GDM1 (cell line): ENCODE data around the gene LRRC75B.

Experiments used
- DNase-seq: peaks from one replicate; lab custom pipeline; 2025; lab: John Stamatoyannopoulos, UW

The LRRC75B gene

GRCh38 chr22:24585461-24585860 is 7.4 kb downstream of the LRRC75B start:
- no peak for DNase-seq

- DNase-seq = no peak
Observed at GRCh38 chr22:24584871-24585411, 7.9 kb downstream of the LRRC75B start.

DNA sequence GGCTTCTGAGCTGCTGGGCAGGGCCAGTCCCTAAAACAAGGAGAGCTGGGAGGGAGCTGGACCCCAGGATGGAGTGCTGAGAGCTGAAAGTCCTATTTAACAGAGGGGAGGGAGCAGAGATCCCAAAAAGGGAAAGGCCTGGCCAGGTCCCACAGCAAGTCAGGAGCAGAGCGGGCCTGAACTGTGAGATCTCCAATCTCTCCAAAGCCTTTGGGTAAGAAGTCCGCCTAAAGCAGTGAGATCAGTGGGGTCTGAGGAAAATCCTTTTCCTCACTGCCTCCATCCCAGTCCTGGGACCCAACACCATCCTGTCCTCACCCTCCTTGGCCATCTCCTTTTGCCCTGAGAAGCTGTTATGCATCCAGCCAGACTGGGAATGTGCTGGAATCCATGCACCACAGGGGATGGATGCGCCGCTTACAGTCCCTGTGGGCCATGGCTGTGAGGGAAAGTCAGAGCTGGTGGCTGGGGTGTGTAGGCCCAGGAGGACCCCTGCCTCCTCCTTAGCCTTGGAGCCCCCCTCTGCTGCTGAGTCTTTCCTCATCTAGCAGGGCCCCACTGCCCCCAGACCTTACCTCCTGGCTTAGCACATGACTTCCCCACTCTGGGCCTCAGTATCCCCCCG is 8.6 kb downstream of the LRRC75B start:
- DNase-seq = no peak

DNA sequence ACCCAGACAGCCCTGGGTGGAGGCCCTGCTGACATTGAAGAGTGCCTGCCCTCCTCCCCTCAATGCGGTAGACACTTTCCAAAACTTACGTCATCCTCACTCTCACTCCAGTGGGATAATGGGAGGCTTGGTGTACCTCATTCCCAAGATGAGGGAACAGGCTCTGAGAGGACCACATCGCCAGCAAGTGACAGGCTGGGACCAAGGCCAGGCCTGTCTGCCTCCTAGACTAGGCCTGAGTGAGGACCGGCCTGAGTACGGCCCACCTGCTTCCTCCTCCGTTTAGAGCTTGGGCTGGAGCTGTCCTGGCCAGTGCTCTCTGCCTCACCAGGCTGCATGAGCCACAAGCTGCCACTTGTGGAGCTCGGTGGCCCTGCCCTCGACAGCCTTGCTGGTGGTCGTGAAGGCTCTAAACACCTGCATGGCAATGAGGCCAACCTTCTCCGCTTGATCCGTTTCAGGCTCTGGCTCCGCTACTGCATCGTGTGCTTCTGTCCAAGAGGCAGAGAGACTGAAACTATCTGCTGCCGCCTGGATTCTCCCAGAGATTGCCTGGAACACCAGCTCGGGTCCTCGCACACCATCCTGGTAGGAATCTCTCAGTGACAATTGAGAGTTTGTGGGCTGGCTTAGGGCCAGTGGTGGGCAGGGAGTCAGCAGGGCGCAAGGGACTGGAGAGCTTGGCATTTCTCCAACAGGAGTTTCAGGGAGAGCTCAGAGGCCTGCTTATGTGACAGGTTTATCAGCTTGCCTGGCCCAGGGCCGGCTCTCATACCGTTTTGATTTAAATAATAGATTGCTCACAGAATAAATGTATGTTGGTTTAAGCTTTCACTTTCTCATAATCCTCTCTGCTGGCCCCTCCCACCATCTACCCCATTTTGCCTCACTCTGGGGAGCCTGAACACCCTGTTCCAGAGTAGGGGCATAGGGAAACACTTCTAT is 9.4 kb downstream of the LRRC75B start:
- no peak for DNase-seq

GRCh38 chr22:24582056-24582814 is 10.6 kb downstream of the LRRC75B start:
- DNase-seq = no peak

GRCh38 chr22:24580276-24580675 is 12.6 kb downstream of the LRRC75B start:
- no peak for DNase-seq

GRCh38 chr22:24579258-24579601 is 13.6 kb downstream of the LRRC75B start:
- no peak for DNase-seq

DNA sequence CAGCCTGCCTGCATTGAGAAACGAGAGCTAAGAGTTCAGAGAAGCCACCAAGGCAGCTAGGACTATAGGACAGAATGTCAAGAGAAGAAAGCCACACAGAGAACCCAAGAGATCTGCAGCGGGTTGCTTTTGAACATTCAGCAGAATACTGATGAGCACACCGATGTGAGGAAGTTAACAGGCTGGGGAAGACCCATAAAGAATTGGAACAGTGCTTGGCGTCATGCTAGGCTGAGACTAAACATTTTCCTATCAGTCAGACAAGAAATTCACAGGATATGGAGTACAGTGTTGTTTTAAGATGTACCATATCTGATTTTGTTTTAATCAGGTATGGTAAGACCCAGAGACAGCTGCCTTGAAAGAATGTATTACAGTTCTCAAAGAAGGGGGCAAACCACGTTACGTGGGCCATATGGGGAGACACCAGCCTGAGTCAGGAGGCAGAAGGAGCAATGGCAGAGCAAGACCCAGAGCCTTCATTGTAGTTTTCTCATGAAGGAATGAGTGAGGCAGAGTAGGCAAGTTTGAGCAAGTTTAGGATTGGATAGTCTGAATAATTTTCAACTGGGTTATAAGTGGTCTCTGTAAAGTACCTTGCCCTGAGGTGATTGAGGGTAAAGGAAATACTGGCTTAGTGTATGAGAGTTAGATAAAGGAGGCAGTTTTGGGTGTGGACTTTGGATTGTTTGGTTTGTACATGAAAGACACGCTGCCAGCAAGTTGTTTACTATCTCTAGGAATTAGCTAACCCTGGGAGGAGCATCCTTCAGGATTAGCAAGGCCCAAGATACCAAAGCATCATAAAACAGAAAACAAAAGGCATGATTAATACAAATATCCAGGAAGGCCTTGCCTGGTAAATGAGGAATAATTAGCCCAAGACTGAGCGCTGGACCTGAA is 14.3 kb downstream of the LRRC75B start:
- DNase-seq = no peak

GRCh38 chr22:24576778-24577177 is 16.1 kb downstream of the LRRC75B start:
- DNase-seq = no peak

- no peak for DNase-seq
Observed at GRCh38 chr22:24571266-24571665, 21.6 kb downstream of the LRRC75B start.

- no peak for DNase-seq
Observed at GRCh38 chr22:24567668-24568067, 25.2 kb downstream of the LRRC75B start.

- no peak for DNase-seq
Observed at GRCh38 chr22:24566899-24567511, 25.9 kb downstream of the LRRC75B start.

DNA sequence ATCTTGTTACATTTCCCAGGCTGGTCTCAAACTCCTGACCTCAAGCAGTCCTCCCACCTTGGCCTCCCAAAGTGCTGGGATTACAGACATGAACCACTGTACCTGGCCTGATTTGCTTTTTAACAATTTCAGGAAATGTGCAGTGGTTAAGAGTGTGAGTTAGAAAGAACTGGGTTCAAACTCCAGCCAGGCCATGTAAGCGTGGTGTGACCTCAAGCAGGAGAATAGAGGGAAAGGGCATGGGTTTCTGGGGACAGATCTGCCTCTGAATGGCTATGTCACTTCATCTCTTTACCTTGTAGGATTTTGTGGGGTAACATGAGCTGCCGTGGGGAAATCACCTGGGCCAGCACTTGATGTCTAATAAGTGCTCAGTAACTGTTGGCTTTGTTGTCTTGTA is 27.8 kb downstream of the LRRC75B start:
- no peak for DNase-seq

- no peak for DNase-seq
Observed at GRCh38 chr22:24564376-24565058, 28.4 kb downstream of the LRRC75B start.

DNA sequence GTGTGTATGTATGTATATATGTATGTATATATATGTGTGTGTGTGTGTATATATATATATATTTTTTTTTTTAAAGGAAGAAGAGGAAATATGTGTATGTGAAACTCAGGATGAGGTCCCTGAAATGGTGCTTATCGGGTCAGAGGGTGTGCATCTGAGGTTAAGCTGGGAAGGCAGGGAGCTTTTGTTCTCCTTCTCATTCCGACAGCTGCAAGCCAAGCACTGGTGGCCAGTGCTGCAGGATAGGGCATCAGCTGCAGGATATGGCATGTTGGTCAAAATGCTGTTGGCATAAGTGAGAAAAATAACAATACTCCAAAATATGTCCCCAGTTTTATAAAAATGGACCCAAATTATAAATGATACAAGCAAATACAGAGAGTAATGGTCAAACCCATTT is 29.6 kb downstream of the LRRC75B start:
- no peak for DNase-seq

DNA sequence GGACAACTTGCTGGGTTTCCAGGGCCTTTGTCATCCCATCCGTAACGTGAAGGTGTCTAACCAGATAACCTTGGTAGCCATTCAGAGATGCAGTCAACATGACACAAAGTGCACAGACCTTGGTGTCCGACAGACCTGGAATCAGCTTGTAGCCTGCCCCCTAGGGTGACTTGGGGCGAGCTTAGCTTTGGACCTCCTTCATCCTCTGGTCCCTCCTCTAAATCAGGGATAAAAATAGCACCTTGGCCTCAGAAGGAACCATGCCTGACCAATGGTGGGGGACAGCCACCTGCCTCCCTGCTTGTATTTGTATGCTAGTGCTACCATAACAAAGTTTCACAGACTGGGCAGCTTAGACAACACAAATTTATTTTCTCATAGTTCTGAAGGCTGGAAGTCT is 33.4 kb downstream of the LRRC75B start:
- no peak for DNase-seq

- peak; percentile 98 for DNase-seq
Observed at GRCh38 chr22:24555165-24556039, 37.5 kb downstream of the LRRC75B start, which contains the start of gene SNRPD3. Gene SNRPD3 (plus strand): TSS chr22:24555999. CDS start chr22:24557675, 1,676 bp downstream.

DNA sequence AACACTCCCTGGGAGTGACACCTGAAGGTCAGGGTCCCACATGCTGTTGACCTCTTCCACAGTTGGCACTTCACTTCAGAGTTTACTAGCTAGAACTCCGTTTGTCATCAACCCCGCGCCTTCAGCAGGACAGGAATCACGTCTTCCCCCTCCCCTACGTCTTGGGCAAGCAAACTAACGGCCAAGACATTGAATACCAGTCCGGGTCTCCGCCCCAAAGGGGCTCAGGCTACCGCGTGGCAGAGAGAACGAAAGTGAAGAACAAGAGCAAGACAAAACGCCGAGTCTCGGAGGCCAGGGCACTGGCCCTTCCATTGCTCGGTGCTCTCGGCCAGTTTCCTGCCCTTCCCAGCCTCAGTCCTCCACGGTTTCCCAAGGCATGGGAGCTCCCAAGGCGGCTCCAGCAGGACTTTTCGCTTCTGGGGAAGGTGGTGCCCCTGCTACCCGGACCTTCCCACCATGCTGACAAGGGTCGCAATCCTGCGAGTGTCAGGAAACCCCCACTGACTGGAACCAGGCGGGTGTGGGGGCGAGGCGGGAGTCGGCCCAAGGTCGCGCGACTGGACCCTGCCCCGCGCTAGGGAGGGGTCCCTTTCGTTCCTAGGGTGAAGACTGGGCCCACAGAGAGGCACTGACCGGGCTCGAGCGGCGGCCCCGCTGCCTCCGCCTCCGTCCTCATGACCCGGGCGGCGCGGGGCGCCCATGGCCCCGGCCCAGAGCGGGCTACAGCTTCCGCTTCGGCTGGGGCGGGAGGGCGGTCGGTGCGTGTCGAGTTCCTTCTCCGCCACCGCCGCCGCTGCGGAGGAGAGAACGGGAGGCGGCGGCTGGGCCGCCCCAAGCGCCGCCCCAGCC is 38.3 kb downstream of the LRRC75B start, which contains the start of gene GUCD1:
GUCD1 (minus strand) TSS at position 826 of the 852 bp plus-strand sequence; CDS start at position 679, 147 bp downstream.
- no peak for DNase-seq
